Fibroblast of the aortic adventitia (primary cell): Measurements from ENCODE around the gene SCMH1. TPM values are rescaled to one million over a fixed set of nuclear protein-coding genes. Genes with fewer than 3 reads are reported as not detected.
A peak's percentile ranks its signal among the peaks of the same experiment; 100 is the strongest.
"Not testable (repeated sequence)": the region's sequence is repeated elsewhere in the genome, so short reads cannot be mapped to it uniquely, and the experiment has no call there.

Experiments used
- DNase-seq: peaks from one replicate; pipeline ENCODE4 v3.0.0-alpha.2; 2010; ENCODE audit warnings: low read depth
- H3K4me3 ChIP-seq: 2 replicates; pipeline ENCODE4 v1.5.1; 2011; ENCODE audit warnings: low read depth, mild to moderate bottlenecking, control low read depth, low read length, moderate library complexity
- total RNA-seq: library from RNA; depleted of rRNA; stranded (reverse); fragments of >200 nt; gene quantifications from 2 replicates; pipeline ENCODE4 v1.2.3, GENCODE V29; 2012; ENCODE audit warnings: low replicate concordance
- TF ChIP-seq, protein P1 (sequence below): IDR thresholded peaks from 2 replicates; pipeline ENCODE4 v1.5.1; 2011; ENCODE audit warnings: mild to moderate bottlenecking, low read length, control low read depth, inconsistent platforms; ENCODE audit not compliant: insufficient read depth

The SCMH1 gene
- total RNA-seq, 1 donor, result 12.1 TPM

DNA sequence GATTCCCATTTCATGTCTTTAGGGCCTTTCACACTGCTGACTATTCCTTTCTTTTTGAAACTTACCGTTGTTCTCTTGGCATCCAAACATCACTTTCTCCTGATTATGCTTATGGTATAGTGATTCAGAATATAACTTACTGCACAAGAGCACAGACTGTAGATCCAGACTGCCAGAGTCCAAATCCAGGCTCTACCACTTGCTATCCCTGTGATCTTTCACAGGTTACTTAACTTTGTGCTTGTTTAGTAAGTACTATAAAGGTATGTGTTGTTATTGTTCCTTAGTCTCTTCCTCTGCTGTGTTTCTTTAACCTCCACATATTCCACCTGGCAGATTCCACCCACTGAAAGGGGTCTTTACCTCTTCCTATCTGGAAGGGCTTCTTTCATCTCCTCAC is 8.4 kb downstream of the SCMH1 start:
- DNase-seq, result no peak
- TF ChIP-seq, protein P1, sequence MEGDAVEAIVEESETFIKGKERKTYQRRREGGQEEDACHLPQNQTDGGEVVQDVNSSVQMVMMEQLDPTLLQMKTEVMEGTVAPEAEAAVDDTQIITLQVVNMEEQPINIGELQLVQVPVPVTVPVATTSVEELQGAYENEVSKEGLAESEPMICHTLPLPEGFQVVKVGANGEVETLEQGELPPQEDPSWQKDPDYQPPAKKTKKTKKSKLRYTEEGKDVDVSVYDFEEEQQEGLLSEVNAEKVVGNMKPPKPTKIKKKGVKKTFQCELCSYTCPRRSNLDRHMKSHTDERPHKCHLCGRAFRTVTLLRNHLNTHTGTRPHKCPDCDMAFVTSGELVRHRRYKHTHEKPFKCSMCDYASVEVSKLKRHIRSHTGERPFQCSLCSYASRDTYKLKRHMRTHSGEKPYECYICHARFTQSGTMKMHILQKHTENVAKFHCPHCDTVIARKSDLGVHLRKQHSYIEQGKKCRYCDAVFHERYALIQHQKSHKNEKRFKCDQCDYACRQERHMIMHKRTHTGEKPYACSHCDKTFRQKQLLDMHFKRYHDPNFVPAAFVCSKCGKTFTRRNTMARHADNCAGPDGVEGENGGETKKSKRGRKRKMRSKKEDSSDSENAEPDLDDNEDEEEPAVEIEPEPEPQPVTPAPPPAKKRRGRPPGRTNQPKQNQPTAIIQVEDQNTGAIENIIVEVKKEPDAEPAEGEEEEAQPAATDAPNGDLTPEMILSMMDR, result no peak
- H3K4me3 ChIP-seq, result no peak overlapping the region

DNA sequence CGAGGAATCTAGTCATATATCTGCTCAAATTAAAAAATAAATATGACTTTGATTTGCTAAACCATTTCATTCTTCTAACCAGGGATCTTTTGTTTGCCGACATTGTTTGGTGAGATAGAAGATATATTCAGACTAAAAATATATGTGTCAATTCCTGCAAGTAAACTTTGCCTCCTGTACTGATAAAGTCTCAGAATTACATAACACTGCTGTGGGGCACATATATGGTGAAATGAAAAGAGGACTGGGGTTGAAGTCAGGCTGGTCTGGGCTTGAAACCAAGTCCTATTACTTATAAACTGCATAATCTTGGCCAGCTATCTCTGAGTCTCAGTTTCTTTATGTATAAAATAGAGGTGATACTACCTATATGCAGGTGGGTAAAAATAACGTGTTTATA is 9.8 kb downstream of the SCMH1 start:
- TF ChIP-seq, protein P1, result no peak
- DNase-seq, result no peak
- H3K4me3 ChIP-seq, result no peak overlapping the region

DNA sequence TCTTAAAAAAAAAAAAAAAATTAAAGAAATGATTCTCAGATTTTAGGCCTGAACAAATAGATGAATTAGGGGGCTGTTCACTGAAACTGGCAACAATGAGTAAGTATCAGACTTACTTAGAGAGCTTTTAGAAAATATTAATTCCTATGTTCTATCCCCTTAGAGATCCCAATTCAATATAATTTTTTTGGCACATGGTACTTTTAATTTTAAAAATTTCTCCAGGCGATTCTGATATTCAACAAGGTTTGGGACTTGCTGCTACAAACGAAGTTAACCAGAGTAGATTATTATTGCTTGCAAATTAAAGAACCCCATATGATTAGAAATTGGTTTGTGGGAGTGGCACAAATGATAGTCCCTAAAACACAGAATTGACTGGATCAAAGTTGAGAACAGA is 11.4 kb downstream of the SCMH1 start:
- H3K4me3 ChIP-seq, result no peak overlapping the region
- DNase-seq, result no peak
- TF ChIP-seq, protein P1, result no peak

DNA sequence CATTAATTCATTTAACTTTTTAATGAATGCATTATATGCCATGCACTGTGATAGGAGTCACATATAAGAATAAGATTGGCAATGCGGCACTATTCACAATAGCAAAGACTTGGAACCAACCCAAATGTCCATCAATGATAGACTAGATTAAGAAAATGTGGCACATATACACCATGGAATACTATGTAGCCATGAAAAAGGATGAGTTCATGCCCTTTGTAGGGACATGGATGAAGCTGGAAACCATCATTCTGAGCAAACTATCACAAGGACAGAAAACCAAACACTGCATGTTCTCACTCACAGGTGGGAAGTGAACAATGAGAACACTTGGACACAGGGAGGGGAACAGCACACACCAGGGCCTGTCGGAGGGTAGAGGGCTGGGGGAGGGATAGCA is 12.9 kb downstream of the SCMH1 start:
- not testable (repeated sequence) for DNase-seq, H3K4me3 ChIP-seq

DNA sequence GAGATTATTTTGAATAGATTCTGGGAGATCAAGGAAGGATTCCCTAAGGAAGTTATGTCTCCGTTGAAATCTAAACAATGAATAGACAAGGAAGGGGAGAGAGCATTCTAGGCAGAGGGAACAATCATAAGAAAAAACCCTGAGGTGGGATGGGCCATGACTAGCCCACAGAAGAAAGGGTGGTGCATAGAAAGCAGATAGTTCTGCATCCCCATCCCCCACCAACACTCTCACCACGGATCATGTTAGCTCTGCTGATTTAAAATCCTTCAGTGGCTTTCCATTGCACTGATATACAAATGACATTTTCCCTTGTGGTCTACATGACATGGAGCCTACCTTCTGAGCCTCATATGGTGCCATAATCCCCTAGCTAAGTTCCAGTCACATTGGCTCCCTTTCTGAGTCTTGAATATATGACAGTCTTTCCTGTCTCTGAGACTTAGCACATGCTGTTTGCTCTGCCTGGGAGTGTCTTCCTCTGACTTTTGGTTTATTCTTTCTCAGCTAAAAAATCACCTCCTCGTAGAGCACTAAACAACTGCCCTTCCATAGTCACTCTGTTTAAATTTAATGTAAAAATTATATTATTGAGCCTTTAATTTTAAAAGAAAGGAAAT is 15.2 kb downstream of the SCMH1 start:
- no peak overlapping the region for H3K4me3 ChIP-seq
- TF ChIP-seq, protein P1, result no peak
- DNase-seq, result no peak

DNA sequence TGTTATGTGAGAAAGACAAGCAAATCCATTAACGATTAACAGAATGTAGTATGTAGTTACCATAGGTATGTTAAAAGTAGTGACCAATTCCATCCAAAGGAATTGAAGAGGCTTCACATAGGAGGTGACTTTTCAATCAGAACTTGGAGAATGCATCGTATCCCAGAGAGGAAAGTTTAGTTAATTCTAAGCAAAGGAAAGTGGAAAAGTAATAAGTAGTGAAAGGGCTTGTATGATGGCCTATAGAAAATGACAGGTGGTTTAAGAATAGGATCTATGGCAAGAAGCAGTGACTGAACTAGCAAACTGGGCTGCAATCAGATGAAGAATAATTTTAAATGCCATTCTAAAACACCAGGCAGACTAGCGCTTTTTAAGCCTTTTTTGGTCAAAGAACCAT is 16.6 kb downstream of the SCMH1 start:
- TF ChIP-seq, protein P1, result no peak
- no peak overlapping the region for H3K4me3 ChIP-seq
- no peak for DNase-seq

DNA sequence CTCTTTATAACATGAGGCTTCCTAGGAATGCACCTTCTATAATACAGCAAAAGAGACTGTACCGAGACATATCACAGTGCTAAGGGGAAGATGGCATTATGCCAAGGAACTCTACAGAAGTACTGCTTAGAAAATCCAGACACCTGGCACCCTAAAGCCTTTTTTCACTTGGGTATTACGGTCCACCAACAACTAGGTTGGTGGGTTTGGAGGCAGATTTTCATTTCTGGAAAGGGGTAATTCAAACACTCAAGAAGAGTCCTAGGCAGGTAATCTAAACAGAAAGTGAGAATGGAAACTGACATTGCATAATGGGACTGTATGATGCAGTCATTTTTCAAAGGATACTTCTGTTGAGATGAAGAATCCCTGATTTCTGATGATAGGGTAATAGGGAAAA is 19.6 kb downstream of the SCMH1 start:
- H3K4me3 ChIP-seq, result no peak overlapping the region
- TF ChIP-seq, protein P1, result no peak
- DNase-seq, result peak; percentile 22
